ENCODE measurements around the gene WDCP.
"Not testable (repeated sequence)": the region's sequence is repeated elsewhere in the genome, so short reads cannot be mapped to it uniquely, and the experiment has no call there.

WDCP gene, protein sequence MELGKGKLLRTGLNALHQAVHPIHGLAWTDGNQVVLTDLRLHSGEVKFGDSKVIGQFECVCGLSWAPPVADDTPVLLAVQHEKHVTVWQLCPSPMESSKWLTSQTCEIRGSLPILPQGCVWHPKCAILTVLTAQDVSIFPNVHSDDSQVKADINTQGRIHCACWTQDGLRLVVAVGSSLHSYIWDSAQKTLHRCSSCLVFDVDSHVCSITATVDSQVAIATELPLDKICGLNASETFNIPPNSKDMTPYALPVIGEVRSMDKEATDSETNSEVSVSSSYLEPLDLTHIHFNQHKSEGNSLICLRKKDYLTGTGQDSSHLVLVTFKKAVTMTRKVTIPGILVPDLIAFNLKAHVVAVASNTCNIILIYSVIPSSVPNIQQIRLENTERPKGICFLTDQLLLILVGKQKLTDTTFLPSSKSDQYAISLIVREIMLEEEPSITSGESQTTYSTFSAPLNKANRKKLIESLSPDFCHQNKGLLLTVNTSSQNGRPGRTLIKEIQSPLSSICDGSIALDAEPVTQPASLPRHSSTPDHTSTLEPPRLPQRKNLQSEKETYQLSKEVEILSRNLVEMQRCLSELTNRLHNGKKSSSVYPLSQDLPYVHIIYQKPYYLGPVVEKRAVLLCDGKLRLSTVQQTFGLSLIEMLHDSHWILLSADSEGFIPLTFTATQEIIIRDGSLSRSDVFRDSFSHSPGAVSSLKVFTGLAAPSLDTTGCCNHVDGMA

DNA sequence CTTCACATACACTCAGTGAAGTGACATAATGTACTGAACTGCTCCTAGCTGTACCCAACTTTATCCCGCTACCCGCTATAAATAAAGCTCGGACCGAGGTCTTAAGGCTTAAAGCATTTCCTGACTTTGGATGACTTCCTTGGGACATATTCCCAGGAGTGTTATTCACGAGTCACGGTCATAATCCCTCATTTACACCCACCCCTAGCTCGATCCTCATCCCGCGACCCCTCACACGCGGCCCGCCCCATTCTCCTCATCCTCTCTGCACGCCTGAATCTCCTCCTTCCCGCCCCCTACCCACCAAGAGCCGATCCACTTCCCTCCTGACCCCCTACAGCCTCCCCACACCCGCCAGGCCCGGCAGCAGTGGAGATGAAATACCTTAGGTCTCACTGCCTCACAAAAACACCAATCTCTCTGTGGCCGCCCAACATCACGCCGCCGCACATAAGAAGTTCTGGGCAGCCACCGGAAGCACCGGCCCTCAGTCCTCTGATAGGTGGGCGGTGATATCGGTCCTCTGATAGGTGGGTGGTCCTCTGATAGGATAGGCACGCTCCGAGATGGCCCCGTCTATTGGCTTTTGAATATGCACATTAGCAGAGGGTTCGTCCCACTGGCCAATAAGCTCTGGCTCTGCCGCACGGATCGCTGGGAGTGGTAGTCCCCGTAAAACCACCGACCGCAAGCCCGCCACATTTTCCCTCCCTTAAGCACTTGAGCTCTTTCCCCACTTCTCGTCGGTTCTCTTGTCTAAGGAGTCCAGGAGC, at the start of gene WDCP:
WDCP (minus strand) TSS at position 462 of the 773 bp plus-strand sequence. CDS start 7,897 bp downstream, outside the sequence.
- DNase-seq, result peak; percentile 97

DNA sequence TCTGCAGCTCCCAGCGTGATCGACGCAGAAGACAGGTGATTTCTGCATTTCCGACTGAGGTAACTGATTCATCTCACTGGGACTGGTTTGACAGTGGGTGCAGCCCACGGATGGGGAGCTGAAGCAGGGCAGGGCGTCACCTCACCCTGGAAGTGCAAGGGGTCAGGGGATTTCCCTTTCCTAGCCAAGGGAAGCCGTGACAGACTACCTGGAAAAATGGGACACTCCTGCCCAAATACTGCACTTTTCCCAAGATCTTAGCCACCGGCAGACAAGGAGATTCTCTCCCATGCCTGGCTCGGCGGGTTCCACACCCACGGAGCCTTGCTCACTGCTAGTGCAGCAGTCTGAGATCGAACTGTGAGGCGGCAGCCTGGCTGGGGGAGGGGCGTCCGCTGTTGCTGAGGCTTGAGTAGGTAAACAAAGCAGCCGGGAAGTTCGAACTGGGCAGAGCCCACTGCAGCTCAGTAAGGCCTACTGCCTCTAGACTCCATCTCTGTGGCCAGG, 48.0 kb upstream of the WDCP start:
- not testable (repeated sequence) for DNase-seq

DNA sequence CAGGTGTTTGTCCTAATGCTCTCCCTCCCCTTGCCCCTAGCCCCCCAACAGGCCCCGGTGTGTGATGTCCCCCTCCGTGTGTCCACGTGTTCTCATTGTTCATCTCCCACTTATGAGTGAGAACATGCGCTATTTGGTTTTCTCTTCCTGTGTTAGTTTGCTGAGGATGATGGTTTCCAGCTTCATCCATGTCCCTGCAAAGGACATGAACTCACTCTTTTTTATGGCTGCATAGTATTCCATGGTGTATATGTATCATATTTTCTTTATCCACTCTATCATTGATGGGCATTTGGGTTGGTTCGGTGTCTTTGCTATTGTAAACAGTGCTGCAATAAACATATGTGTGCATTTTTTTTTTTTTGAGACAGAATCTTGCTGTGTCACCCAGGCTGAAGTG, 46.1 kb upstream of the WDCP start:
- not testable (repeated sequence) for DNase-seq

DNA sequence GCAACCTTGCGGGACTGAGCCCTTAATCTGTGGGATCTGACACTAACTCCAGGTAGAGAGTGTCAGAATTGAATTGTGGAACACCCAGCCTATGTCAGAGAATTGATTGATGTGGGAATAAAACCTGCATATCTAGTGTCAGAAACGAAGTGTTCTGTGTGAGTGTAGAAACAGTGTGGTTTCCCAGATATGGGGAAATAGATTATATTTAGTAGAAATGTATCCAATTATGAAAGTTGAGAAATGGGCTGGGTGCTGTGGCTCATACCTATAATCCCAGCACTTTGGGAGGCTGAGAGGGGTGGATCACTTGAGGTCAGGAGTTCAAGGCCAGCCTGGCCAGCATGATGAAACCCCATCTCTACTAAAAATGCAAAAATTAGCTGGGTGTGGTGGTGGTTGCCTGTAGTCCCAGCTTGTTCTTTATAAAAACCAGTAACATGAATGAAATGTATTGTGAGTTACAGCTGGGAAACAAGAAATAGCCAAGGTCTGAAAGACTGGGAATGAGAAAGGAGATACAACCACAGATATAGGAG, 41.7 kb upstream of the WDCP start:
- no peak for DNase-seq

DNA sequence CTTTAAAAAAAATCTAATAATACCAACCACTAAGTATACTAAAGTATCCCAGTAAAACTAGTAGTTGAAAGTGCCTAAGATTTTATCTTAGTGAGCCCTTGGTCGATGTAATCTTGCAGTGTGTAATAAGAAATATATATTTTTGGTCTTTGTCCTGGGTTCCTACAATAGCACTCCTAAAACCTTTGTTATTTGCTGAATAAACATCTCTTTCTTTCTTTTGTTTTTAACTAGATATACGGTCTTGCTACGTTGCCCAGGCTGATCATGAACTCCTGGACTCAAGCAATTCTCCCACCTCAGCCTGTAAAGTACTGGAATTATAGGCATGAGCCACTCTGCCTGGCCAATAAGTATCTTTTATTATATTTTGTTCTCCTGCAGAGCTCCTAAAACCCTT, 39.8 kb upstream of the WDCP start:
- no peak for DNase-seq

DNA sequence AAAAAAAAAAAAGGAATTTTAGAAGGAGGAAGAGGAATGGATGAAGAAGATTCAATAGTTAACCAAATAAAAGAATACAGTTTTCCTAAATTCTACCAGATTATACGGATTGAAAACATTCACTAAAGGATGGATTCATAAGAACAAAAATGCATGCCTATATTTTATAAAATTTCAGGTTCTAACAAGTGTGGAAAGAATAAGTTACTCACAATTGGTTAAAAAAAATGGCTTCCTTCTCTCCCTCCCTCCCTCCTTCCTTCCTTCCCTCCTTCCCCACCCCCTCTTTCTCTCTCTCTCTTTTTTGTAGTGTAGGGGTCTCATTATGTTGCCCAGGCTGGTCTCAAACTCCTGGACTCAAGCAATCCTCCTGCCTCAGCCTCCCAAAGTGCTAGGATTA, 39.0 kb upstream of the WDCP start:
- no peak for DNase-seq

DNA sequence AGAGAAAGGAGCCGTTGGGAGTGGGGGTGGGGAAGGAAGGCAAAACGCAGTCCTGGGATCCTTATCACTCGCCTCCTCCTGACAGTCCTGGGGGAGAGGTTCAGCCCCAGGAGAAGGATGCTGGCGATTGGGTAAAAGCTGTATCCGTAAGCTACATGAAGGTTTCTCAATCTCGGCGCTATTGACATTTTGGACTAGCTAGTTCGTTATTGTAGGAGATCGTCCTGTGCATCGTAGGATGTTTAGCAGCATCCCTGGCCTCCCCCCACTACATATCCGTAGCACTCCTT, 38.0 kb upstream of the WDCP start:
- DNase-seq, result no peak

DNA sequence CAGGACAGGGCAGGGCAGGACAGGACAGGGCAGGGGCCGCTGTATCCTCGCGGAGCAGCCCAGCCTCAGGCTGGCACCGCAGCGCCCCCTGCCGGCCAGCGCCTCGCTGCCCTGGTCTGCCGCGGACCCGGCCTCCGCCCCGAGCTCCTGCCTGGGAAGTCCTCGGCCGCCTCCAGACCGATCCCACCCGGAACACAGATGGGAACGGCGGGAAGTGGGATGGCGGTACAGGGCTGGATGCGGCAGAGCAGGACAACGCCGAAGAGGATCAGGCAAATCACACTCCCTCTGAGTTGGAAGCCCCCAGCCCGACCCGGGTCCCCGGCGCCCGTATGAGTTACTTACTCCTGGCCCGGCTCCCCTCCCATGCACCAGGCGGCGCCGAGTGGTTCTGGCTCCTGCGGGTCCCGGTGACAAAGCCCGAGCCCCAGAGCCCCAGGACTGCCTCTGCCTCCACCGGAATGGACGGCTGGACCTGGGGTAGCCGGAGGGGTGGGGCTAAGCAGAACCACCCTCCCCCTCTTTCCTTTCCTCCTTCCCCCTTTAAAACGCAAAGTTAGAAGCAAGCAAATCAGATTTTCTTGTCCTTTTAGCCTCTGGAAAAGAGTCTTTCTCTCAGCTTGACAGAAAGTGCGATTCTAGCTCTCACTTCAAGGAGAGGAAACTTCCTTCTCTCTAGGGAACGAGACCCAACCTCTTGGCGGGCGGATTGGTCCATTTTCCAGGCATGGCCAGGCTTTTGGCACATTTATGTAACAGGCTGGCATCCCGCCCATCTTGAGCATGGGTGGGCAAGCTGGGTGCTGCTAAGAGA, 37.4 kb upstream of the WDCP start, which contains the start of gene TP53I3:
TP53I3 (minus strand) TSS at position 449 of the 814 bp plus-strand sequence. CDS start 508 bp downstream, outside the sequence.
- peak; percentile 94 for DNase-seq

DNA sequence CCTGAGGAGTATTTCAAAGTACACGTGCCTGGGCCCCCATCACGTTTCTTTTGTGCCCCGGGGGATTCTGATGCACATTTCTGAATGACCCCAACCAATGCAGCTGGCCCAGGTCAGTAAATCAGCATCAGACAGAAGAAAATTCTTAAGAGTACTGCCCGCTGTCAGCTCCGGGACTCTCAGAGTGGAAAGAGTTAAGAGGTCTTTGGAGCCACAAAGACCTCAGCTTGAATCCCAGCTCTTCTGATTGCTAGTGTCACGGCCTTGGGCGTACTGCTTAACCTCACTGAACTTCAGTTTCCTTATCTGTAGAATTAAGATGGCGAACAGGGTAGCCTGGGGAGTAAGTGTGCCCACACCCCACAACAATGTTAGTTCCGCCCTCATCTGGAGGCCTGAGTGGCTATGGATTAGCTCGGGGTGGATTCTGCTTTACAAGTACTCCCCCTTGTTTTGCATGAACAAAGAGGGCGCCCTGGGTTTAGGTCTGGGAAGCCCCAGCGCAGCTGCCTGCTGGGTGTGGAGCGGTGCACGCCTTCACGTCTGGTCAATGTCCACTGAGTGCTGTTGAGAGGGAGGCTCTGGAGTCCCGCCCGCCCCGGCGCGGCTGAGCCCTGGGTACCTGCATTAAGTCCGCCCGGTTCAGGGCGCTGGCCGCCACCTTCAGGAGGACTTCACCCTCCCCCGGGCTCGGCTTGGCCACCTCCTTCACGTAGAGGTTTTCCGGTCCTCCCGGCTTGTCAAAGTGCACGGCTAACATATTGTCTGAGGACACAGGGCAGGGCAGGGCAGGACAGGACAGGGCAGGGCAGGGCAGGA, 36.6 kb upstream of the WDCP start:
- DNase-seq, result no peak

DNA sequence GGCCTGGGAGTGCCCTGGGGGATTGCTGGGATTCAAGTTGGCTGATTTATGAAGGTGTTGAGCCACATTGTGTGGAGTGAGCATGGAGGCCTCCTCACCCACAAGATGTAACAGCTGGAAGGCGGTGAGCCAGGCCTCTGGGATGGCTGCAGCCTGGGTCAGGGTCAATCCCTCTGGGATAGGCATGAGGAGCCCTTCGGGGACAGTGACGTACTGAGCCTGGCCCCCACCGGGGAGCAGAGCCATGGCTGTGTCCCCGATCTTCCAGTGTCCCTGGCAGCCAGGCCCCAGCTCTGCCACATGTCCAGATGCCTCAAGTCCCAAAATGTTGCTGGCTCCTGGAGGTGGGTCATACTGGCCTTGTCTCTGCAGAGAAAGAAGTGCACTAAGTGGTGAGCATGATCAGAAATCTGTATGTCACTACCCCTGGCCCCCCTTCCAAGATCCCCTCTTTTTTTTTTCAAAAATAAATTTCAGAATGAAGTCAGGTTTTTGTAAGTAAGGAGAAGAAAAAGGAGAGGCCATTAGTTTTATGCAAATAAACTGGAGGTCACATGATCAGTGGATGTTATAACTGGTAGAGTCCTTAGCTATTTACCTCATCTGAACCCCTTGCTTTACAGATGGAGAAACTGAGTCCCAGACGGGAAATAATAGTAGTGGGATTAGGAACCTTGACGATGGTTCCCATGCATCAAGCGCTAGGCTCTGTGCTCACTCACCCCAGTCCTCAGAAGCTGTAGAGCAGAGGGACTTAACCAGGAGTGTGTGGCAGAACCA, 35.8 kb upstream of the WDCP start:
- DNase-seq, result no peak

DNA sequence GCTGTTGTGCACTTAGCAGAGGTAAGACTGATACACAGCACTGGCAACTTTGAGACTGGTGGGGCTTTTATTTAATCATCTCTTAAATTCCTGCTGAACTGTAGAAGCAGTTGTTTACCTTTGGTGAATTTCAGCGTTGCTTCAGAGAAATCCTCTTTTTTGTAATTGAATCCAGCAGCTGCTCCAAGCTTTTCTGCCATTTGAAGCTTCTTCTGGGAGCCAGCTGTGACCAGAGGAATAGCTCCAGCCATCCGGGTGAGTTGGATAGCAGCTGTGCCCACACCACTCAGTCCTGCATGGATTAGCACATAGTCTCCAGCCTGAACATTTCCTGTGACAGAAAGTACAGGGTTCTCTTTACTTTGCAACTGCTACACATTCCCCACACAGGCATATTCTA, 33.5 kb upstream of the WDCP start:
- DNase-seq, result no peak

DNA sequence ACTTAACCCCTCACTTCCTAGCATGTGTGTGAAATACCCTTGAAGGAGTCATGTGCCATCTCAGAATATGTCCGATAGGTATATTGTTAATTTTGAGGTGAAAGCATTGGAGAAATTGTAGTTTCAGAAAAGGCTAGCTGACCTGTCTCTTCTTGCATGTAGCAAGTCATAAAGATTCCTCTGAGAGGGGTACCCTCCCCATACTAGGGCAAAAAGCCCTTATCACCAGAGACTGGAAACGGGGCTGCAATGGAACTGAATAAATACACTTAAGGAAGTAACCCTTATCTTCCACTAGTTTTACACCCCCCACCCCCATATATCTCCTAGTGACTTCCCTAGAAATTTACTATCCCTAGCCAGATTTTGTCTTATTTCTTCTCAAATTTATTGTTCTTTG, 30.7 kb upstream of the WDCP start:
- DNase-seq, result no peak

DNA sequence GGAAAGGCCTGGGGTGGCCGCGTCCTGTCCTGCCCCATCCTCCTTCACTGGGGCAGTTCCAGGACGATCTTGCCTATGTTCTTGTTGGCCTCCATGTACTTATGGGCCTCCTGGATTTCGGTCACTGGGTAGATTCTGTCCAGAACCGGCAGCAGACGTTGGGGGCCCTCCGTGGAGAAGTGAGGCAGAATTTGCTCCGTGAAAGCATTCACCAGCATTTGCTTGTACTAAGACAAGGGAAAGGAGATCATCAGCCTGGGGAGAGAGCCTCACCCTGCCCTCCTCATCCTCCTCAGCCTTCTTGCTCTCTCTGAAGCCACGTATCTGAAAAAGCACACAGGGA, 30.3 kb upstream of the WDCP start:
- DNase-seq, result no peak

DNA sequence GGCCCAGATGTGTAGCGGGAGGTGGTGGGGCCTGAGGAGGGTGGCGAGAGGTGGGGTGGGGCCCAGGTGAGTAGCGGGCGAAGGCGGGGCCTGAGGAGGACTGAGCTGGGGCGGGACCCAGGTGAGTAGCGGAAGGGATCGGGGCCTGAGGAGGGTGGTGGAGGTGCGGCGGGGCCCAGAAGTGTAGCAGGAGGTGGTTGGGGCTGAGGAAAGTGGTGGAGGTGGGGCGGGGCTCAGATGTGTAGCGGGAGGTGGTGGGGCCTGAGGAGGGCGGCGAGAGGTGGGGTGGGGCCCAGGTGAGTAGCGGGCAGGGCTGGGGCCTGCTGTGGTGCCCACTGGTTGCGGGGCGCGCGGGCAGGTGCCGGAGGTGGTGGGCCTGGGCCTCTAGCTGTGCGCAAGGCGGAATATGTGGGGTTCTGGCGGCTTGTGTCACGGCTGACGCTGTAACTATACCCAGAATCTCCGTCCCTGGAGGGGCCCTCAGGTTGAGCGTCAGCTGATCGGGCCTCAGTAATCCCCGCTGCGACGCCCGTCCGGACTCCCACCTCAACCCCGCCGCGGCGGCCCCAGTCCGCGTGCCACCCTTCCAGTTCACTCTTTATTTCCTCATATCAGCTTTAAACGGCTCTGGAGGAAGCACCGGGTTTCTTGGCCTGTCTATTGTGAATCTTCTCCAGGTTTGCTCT, 29.8 kb upstream of the WDCP start:
- DNase-seq, result no peak

DNA sequence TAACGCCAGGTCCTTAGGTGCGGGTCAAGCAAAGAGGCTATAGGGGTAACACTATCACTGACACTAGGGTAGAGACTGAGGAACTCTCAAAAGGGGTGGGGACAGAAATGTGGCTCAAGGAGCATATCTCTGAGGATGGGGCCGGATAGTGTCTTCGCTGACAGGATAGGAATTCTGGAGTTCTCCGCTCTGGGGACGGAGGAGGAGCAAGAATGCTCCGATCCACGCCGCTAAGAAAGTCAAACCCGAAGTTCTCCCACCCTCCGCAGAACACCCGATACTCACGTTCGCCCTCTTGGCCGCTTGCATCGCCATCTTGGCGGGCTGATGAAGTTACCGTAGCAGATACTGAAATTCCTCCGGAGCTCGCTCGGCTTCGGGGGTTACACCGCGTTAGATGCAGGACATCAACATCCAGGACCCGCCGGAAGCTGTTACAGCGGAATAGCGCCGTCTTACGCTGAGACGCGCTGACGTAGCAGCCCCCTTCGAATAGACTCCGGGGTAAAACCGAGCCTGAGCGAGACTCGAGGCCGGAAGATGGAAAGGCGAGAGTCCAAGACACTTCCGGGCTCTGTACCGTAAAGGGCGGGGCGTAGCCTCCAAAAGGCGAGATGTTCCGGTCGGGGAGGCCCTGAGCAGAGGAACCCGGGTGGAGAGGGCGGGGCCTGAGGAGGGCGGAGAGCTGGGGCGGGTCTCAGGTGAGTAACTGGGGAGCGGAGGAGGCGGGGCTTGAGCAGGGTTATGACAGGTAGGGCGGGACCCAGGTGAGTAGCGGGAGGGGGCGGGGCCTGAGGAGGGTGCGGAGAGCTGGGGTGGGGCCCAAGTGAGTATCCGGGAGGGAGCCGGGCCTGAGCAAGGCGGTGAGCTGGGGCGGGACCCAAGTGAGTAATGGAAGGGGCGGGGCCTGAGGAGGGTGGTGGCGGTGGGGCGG, 29.0 kb upstream of the WDCP start, which contains the start of gene SF3B6:
SF3B6 (minus strand) TSS at position 412 of the 934 bp plus-strand sequence; CDS start at position 315, 97 bp downstream.
- peak; percentile 100 for DNase-seq

DNA sequence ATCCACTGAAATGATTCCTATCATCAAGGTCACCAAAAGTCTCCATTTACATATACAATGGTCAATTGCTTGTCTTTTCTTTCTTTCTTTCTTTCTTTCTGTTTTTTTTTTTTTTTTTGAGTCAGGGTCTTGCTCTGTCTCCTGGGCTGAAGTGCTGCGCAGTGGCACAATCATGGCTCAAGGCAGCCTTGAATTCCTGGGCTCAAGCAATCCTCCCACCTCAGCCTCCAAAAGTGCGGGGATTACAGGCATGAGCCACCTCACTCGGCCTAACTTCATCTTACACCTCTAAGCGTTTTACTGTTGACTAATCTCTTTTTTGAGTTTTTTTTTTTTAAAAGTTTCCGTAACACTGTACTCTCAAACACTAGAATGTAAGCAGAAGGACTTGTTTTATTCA, 28.1 kb upstream of the WDCP start:
- DNase-seq, result no peak

DNA sequence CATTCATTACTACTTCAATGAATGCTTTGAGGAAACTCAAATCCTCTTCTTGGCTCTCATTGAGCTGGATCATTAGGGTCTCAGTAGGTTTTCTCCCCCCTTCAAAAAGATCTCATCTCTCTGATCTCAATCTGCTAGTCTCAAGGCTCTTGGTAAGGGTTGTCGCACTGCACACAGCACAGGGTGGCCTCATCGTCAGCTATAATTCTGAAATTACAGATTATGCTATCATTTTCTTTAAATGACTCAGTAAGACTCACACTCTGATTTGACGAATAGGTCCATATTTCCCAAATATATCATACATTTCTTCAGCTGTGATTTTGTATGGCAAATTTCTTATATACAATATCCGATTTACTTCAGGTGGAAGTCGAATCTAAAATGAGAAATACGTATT, 26.6 kb upstream of the WDCP start:
- no peak for DNase-seq

DNA sequence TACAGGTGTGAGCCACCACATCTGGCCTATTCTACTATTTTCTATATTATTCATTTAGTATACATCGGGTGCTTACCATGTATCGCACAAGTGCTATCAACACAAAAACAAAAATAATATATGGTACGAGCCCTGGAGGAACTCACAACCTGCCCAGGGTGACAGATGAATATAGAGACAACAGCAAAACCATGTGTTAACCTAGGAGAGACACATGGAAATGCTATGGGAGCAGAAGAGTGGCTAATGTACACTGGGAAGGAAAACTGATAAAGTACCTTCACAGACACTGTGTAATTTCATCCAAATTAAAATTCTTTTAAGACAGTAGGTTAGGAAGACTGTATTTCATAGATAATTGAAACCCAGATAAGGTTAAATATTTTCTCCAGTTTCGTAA, 25.1 kb upstream of the WDCP start:
- no peak for DNase-seq

DNA sequence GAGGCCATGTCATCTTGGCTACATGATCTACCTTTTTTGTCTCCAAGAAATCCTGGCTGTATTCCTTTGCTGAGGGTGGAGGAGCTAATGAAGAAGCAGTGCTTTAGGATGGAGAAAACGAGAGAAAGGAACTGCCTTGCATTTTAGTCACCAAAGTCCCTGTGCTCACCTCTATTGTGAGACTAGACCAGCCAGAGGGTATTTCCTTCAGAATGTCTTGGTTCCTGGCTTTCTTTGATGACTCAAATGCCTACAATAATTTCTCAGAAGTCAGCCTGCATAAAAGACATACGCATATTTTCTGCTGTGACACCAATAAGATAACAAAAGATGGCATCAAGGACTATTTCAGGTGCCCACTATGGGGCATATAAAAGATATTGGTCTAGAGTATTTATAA, 18.1 kb upstream of the WDCP start:
- no peak for DNase-seq

Measured in activated effector memory CD4-positive, alpha-beta T cell treated with anti-CD3 and anti-CD28 coated beads, Interleukin-2, amount 50 U/mL, for 16 hours (primary cell).